HepG2 (cell line): Measurements from ENCODE around the gene PNKD. TPM values are rescaled to one million over a fixed set of nuclear protein-coding genes. Genes with fewer than 3 reads are reported as not detected.

Experiments used
- HCFC1 ChIP-seq: fragments of 150-350 bp; IDR thresholded peaks from 2 replicates; pipeline ENCODE4 v1.6.1; 2014; ENCODE audit warnings: low read depth, low read length
- KDM5B ChIP-seq: sonication (generic); formaldehyde crosslinking; IDR thresholded peaks from 2 replicates; pipeline ENCODE4 v1.4.0; 2020; ENCODE audit warnings: missing genetic modification reagents, mild to moderate bottlenecking, borderline replicate concordance
- polyA plus RNA-seq, 8 experiments: library from polyadenylated mRNA; depleted of rRNA in 3 of 8; stranded (reverse) in 7 of 8; unstranded in 1 of 8; fragments of >200 nt; fragmentation: Illumina TruSeq in 4 of 8; extraction: Trizol in 4 of 8; gene quantifications; 2 replicates each; pipeline versions ENCODE4 v1.2.1 to v1.2.3, GENCODE V29; 2011 to 2016; ENCODE audit warnings: low read depth in 4 of 8, missing spikeins in 1 of 8, mixed read lengths in 1 of 8; ENCODE audit not compliant: insufficient read depth in 1 of 8
- total RNA-seq, 5 experiments: library from RNA; depleted of rRNA; stranded (reverse); fragments of >200 nt; fragmentation: Illumina TruSeq; extraction: Trizol; gene quantifications; 2 replicates each; pipeline ENCODE4 v1.2.3, GENCODE V29; 2016; ENCODE audit warnings: low read depth in 1 of 5
- TF ChIP-seq, protein P1 (sequence below), 2 experiments: fragments of 450-650 bp in 1 of 2; sonication (generic) in 1 of 2; formaldehyde crosslinking in 1 of 2; IDR thresholded peaks; 2 replicates each; pipeline versions ENCODE4 v1.6.1 to v1.8.0; 2016 to 2022; ENCODE audit warnings: antibody characterized with exemption in 1 of 2, mild to moderate bottlenecking in 1 of 2, missing genetic modification reagents in 1 of 2
- TF ChIP-seq, protein P2 (sequence below): IDR thresholded peaks from 2 replicates; pipeline ENCODE4 v1.6.1; 2012; ENCODE audit warnings: low read length, improper control_type of control experiment
- TF ChIP-seq, protein P3 (sequence below): sonication (generic); formaldehyde crosslinking; IDR thresholded peaks from 2 replicates; pipeline ENCODE4 v1.5.1; 2020; ENCODE audit warnings: mild to moderate bottlenecking, missing genetic modification reagents, borderline replicate concordance

Gene PNKD
- total and polyA plus RNA-seq, 2 of the 13 experiments (the other 11 are each of a cell fraction or from before 2014, with no cell fraction given): 55.9 to 80.4 TPM

DNA sequence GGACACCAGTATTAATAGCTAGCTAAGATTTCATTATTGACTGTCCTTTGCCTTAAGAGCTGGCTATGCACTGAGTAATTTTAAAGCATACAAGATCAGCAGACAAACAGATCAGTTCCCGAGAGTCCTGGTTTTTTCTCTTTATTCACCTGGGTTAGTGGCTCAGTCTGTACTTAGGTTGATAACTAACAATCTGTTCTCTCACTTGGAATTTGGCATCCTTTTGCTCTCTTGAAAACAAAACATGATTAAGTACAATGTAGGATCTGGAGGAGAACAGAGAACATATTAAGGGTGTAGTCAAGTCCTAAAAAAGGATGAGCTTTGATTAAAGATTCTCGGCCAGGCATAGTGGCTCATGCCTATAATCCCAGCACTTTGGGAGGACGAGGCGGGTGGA lies 36.8 kb upstream of the PNKD start (continued):
- TF ChIP-seq, protein P1, sequence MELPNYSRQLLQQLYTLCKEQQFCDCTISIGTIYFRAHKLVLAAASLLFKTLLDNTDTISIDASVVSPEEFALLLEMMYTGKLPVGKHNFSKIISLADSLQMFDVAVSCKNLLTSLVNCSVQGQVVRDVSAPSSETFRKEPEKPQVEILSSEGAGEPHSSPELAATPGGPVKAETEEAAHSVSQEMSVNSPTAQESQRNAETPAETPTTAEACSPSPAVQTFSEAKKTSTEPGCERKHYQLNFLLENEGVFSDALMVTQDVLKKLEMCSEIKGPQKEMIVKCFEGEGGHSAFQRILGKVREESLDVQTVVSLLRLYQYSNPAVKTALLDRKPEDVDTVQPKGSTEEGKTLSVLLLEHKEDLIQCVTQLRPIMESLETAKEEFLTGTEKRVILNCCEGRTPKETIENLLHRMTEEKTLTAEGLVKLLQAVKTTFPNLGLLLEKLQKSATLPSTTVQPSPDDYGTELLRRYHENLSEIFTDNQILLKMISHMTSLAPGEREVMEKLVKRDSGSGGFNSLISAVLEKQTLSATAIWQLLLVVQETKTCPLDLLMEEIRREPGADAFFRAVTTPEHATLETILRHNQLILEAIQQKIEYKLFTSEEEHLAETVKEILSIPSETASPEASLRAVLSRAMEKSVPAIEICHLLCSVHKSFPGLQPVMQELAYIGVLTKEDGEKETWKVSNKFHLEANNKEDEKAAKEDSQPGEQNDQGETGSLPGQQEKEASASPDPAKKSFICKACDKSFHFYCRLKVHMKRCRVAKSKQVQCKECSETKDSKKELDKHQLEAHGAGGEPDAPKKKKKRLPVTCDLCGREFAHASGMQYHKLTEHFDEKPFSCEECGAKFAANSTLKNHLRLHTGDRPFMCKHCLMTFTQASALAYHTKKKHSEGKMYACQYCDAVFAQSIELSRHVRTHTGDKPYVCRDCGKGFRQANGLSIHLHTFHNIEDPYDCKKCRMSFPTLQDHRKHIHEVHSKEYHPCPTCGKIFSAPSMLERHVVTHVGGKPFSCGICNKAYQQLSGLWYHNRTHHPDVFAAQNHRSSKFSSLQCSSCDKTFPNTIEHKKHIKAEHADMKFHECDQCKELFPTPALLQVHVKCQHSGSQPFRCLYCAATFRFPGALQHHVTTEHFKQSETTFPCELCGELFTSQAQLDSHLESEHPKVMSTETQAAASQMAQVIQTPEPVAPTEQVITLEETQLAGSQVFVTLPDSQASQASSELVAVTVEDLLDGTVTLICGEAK (IDR thresholded peaks at IDR 0.05): no peak
- TF ChIP-seq, protein P1 (CRISPR knock-in tag; IDR thresholded peaks at IDR 0.05): no peak
- TF ChIP-seq, protein P2, sequence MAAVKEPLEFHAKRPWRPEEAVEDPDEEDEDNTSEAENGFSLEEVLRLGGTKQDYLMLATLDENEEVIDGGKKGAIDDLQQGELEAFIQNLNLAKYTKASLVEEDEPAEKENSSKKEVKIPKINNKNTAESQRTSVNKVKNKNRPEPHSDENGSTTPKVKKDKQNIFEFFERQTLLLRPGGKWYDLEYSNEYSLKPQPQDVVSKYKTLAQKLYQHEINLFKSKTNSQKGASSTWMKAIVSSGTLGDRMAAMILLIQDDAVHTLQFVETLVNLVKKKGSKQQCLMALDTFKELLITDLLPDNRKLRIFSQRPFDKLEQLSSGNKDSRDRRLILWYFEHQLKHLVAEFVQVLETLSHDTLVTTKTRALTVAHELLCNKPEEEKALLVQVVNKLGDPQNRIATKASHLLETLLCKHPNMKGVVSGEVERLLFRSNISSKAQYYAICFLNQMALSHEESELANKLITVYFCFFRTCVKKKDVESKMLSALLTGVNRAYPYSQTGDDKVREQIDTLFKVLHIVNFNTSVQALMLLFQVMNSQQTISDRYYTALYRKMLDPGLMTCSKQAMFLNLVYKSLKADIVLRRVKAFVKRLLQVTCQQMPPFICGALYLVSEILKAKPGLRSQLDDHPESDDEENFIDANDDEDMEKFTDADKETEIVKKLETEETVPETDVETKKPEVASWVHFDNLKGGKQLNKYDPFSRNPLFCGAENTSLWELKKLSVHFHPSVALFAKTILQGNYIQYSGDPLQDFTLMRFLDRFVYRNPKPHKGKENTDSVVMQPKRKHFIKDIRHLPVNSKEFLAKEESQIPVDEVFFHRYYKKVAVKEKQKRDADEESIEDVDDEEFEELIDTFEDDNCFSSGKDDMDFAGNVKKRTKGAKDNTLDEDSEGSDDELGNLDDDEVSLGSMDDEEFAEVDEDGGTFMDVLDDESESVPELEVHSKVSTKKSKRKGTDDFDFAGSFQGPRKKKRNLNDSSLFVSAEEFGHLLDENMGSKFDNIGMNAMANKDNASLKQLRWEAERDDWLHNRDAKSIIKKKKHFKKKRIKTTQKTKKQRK: no peak
- TF ChIP-seq, protein P3, sequence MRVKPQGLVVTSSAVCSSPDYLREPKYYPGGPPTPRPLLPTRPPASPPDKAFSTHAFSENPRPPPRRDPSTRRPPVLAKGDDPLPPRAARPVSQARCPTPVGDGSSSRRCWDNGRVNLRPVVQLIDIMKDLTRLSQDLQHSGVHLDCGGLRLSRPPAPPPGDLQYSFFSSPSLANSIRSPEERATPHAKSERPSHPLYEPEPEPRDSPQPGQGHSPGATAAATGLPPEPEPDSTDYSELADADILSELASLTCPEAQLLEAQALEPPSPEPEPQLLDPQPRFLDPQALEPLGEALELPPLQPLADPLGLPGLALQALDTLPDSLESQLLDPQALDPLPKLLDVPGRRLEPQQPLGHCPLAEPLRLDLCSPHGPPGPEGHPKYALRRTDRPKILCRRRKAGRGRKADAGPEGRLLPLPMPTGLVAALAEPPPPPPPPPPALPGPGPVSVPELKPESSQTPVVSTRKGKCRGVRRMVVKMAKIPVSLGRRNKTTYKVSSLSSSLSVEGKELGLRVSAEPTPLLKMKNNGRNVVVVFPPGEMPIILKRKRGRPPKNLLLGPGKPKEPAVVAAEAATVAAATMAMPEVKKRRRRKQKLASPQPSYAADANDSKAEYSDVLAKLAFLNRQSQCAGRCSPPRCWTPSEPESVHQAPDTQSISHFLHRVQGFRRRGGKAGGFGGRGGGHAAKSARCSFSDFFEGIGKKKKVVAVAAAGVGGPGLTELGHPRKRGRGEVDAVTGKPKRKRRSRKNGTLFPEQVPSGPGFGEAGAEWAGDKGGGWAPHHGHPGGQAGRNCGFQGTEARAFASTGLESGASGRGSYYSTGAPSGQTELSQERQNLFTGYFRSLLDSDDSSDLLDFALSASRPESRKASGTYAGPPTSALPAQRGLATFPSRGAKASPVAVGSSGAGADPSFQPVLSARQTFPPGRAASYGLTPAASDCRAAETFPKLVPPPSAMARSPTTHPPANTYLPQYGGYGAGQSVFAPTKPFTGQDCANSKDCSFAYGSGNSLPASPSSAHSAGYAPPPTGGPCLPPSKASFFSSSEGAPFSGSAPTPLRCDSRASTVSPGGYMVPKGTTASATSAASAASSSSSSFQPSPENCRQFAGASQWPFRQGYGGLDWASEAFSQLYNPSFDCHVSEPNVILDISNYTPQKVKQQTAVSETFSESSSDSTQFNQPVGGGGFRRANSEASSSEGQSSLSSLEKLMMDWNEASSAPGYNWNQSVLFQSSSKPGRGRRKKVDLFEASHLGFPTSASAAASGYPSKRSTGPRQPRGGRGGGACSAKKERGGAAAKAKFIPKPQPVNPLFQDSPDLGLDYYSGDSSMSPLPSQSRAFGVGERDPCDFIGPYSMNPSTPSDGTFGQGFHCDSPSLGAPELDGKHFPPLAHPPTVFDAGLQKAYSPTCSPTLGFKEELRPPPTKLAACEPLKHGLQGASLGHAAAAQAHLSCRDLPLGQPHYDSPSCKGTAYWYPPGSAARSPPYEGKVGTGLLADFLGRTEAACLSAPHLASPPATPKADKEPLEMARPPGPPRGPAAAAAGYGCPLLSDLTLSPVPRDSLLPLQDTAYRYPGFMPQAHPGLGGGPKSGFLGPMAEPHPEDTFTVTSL (CRISPR knock-in tag): no peak
- TF ChIP-seq HCFC1: no peak
- TF ChIP-seq KDM5B (CRISPR knock-in tag): no peak
